HepG2 (cell line): ENCODE results near the gene EDEM1. TPM values are rescaled to one million over a fixed set of nuclear protein-coding genes. Genes with fewer than 3 reads are reported as not detected.

Experiments
- AKAP8 ChIP-seq: sonication (generic); formaldehyde crosslinking; IDR thresholded peaks from 2 replicates; pipeline ENCODE4 v1.5.1; 2020; ENCODE audit warnings: mild to moderate bottlenecking, missing genetic modification reagents
- DMAP1 ChIP-seq: IDR thresholded peaks from 2 replicates; pipeline ENCODE4 v1.6.1; 2016
- HNRNPL ChIP-seq: fragments of 200-400 bp; formaldehyde crosslinking; IDR thresholded peaks from 2 replicates; pipeline ENCODE4 v1.6.1; 2017; ENCODE audit warnings: mild to moderate bottlenecking, low read depth, low read length
- HOXA3 ChIP-seq: sonication (generic); formaldehyde crosslinking; IDR thresholded peaks from 2 replicates; pipeline ENCODE4 v1.5.0; 2020; ENCODE audit warnings: missing genetic modification reagents
- MAFK ChIP-seq, 2 experiments: IDR thresholded peaks in 1 of 2; conservative IDR thresholded peaks in 1 of 2; 2 replicates each; pipeline ENCODE4 v1.6.1; 2011; ENCODE audit warnings: improper control_type of control experiment in 2 of 2, low read length in 2 of 2
- NFKBIZ ChIP-seq: IDR thresholded peaks from 2 replicates; pipeline ENCODE4 v1.6.1; 2018; ENCODE audit warnings: missing genetic modification reagents, missing compliant biosample characterization
- SMC3 ChIP-seq: IDR thresholded peaks from 2 replicates; pipeline ENCODE4 v1.6.1; 2011; ENCODE audit warnings: low read length, improper control_type of control experiment
- SP140L ChIP-seq: sonication (generic); formaldehyde crosslinking; IDR thresholded peaks from 2 replicates; pipeline ENCODE4 v1.4.0; 2020; ENCODE audit warnings: missing genetic modification reagents, borderline replicate concordance
- SPEN ChIP-seq: sonication (generic); formaldehyde crosslinking; IDR thresholded peaks from 2 replicates; pipeline ENCODE4 v1.5.1; 2020; ENCODE audit warnings: low read depth, mild to moderate bottlenecking, missing genetic modification reagents
- STAG1 ChIP-seq: sonication (generic); formaldehyde crosslinking; IDR thresholded peaks from 2 replicates; pipeline ENCODE4 v1.4.0; 2020; ENCODE audit warnings: missing genetic modification reagents
- TBX2 ChIP-seq: sonication (generic); formaldehyde crosslinking; IDR thresholded peaks from 2 replicates; pipeline ENCODE4 v1.5.0; 2020; ENCODE audit warnings: missing genetic modification reagents, mild to moderate bottlenecking, borderline replicate concordance
- XBP1 ChIP-seq: sonication (generic); formaldehyde crosslinking; IDR thresholded peaks from 2 replicates; pipeline ENCODE4 v1.5.0; 2020; ENCODE audit warnings: missing genetic modification reagents
- ZNF614 ChIP-seq: IDR thresholded peaks from 2 replicates; pipeline ENCODE4 v1.6.1; 2018; ENCODE audit warnings: missing biosample characterization, missing genetic modification reagents, inconsistent platforms, borderline replicate concordance
- ZNF687 ChIP-seq: sonication (generic); formaldehyde crosslinking; IDR thresholded peaks from 2 replicates; pipeline ENCODE4 v1.5.1; 2020; ENCODE audit warnings: mild to moderate bottlenecking, missing genetic modification reagents, moderate library complexity
- polyA plus RNA-seq, 8 experiments: library from polyadenylated mRNA; depleted of rRNA in 3 of 8; stranded (reverse) in 7 of 8; unstranded in 1 of 8; fragments of >200 nt; fragmentation: Illumina TruSeq in 4 of 8; extraction: Trizol in 4 of 8; gene quantifications; 2 replicates each; pipeline versions ENCODE4 v1.2.1 to v1.2.3, GENCODE V29; 2011 to 2016; ENCODE audit warnings: low read depth in 4 of 8, missing spikeins in 1 of 8, mixed read lengths in 1 of 8; ENCODE audit not compliant: insufficient read depth in 1 of 8
- total RNA-seq, 5 experiments: library from RNA; depleted of rRNA; stranded (reverse); fragments of >200 nt; fragmentation: Illumina TruSeq; extraction: Trizol; gene quantifications; 2 replicates each; pipeline ENCODE4 v1.2.3, GENCODE V29; 2016; ENCODE audit warnings: low read depth in 1 of 5
- TF ChIP-seq, protein P1 (sequence below): IDR thresholded peaks from 2 replicates; pipeline ENCODE4 v1.6.1; 2016
- TF ChIP-seq, protein P2 (sequence below): sonication (generic); IDR thresholded peaks from 2 replicates; pipeline ENCODE4 v1.6.1; 2016; ENCODE audit warnings: low read depth, borderline replicate concordance
- TF ChIP-seq, protein P3 (sequence below): sonication (generic); formaldehyde crosslinking; IDR thresholded peaks from 2 replicates; pipeline ENCODE4 v1.4.0; 2020; ENCODE audit warnings: missing genetic modification reagents
- TF ChIP-seq, protein P4 (sequence below): sonication (generic); formaldehyde crosslinking; IDR thresholded peaks from 2 replicates; pipeline ENCODE4 v1.4.0; 2020; ENCODE audit warnings: missing genetic modification reagents, borderline replicate concordance

Gene EDEM1
- total and polyA plus RNA-seq, 2 of the 13 experiments (the other 11 are each of a cell fraction or from before 2014, with no cell fraction given) = 13.8 to 25.8 TPM

DNA sequence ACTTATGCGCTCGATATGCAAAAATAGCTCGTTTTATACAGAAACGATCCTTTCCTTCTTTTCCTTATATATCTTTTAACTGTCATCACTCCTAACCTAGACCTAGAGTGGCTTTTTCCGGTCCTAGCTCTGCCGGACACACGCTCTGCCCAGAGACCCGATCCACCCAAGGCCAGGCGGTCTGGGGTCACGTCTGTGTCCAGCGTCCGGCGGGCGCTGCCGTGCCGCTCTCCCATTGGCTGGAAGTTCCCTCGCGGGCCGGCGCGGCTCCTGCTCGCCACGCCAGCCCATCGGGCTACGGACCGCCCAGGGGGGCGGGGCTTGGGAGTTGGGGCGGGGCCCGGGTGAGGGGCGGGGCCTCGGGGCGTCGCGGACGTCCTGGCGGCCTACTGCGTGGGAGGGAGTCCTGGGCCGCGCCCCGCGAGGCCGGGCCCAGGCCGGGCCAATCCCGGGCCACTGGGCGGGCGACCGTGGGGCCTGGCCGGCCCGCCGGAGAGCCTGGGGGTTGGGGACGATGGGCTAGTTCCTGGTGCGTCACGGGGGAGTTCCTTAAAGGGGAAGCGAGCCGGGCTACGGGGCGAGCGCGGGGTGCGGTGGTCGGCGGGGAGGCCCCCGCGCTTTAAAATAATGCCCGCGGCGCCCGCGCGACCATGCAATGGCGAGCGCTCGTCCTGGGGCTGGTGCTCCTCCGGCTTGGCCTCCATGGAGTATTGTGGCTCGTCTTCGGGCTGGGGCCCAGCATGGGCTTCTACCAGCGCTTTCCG, at the start of gene EDEM1 (continued):
- TF ChIP-seq NFKBIZ (CRISPR knock-in tag) = 0 out of 2 replicates have a peak, but pooled peaks have one; percentile 65
- peak; percentile 51; the same call in 1 of the 2 replicates for TF ChIP-seq TBX2 (CRISPR knock-in tag)
- TF ChIP-seq, protein P1, sequence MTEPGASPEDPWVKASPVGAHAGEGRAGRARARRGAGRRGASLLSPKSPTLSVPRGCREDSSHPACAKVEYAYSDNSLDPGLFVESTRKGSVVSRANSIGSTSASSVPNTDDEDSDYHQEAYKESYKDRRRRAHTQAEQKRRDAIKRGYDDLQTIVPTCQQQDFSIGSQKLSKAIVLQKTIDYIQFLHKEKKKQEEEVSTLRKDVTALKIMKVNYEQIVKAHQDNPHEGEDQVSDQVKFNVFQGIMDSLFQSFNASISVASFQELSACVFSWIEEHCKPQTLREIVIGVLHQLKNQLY (CRISPR knock-in tag) = 0 out of 2 replicates have a peak, but pooled peaks have one; percentile 11
- peak; percentile 93 for TF ChIP-seq DMAP1
- TF ChIP-seq AKAP8 (CRISPR knock-in tag) = peak; percentile 64; the same call in 1 of the 2 replicates
- TF ChIP-seq SP140L (CRISPR knock-in tag) = no peak
- TF ChIP-seq XBP1 (CRISPR knock-in tag) = 0 out of 2 replicates have a peak, but pooled peaks have one; percentile 55
- TF ChIP-seq ZNF687 (CRISPR knock-in tag) = peak; percentile 88
- TF ChIP-seq, protein P2, sequence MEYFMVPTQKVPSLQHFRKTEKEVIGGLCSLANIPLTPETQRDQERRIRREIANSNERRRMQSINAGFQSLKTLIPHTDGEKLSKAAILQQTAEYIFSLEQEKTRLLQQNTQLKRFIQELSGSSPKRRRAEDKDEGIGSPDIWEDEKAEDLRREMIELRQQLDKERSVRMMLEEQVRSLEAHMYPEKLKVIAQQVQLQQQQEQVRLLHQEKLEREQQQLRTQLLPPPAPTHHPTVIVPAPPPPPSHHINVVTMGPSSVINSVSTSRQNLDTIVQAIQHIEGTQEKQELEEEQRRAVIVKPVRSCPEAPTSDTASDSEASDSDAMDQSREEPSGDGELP = 0 out of 2 replicates have a peak, but pooled peaks have one; percentile 27
- TF ChIP-seq HOXA3 = peak; percentile 63; the same call in 1 of the 2 replicates
- no peak for TF ChIP-seq MAFK (conservative IDR thresholded peaks at IDR 0.05 in 1 of 2, IDR thresholded peaks at IDR 0.05 in 1 of 2; ENCODE audit: low read length in 2 of 2)
- TF ChIP-seq SPEN = 0 out of 2 replicates have a peak, but pooled peaks have one; percentile 37
- TF ChIP-seq STAG1 (CRISPR knock-in tag) = 0 out of 2 replicates have a peak, but pooled peaks have one; percentile 6
- no peak for TF ChIP-seq HNRNPL
- TF ChIP-seq ZNF614 = peak; percentile 51; the same call in 1 of the 2 replicates
- TF ChIP-seq SMC3 = no peak
- TF ChIP-seq, protein P3, sequence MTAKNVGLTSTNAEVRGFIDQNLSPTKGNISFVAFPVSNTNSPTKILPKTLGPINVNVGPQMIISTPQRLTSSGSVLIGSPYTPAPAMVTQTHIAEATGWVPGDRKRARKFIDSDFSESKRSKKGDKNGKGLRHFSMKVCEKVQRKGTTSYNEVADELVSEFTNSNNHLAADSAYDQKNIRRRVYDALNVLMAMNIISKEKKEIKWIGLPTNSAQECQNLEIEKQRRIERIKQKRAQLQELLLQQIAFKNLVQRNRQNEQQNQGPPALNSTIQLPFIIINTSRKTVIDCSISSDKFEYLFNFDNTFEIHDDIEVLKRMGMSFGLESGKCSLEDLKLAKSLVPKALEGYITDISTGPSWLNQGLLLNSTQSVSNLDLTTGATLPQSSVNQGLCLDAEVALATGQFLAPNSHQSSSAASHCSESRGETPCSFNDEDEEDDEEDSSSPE (CRISPR knock-in tag) = peak; percentile 89
- TF ChIP-seq, protein P4, sequence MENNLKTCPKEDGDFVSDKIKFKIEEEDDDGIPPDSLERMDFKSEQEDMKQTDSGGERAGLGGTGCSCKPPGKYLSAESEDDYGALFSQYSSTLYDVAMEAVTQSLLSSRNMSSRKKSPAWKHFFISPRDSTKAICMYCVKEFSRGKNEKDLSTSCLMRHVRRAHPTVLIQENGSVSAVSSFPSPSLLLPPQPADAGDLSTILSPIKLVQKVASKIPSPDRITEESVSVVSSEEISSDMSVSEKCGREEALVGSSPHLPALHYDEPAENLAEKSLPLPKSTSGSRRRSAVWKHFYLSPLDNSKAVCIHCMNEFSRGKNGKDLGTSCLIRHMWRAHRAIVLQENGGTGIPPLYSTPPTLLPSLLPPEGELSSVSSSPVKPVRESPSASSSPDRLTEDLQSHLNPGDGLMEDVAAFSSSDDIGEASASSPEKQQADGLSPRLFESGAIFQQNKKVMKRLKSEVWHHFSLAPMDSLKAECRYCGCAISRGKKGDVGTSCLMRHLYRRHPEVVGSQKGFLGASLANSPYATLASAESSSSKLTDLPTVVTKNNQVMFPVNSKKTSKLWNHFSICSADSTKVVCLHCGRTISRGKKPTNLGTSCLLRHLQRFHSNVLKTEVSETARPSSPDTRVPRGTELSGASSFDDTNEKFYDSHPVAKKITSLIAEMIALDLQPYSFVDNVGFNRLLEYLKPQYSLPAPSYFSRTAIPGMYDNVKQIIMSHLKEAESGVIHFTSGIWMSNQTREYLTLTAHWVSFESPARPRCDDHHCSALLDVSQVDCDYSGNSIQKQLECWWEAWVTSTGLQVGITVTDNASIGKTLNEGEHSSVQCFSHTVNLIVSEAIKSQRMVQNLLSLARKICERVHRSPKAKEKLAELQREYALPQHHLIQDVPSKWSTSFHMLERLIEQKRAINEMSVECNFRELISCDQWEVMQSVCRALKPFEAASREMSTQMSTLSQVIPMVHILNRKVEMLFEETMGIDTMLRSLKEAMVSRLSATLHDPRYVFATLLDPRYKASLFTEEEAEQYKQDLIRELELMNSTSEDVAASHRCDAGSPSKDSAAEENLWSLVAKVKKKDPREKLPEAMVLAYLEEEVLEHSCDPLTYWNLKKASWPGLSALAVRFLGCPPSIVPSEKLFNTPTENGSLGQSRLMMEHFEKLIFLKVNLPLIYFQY (CRISPR knock-in tag) = peak; percentile 55; the same call in 1 of the 2 replicates
